NCI-H2227 treated with DMSO at 0.1 percent for 48 hours (cell line): ENCODE measurements around the gene EMID1.

Experiments
- DNase-seq: peaks from one replicate; lab custom pipeline; 2025; lab: John Stamatoyannopoulos, UW

EMID1 gene

GRCh38 chr22:29205594-29206371, at the start of gene EMID1:
Gene EMID1, plus strand, starts transcription at chr22:29205896. Its CDS starts 143 bp downstream, at chr22:29206039.
- no peak for DNase-seq

DNA sequence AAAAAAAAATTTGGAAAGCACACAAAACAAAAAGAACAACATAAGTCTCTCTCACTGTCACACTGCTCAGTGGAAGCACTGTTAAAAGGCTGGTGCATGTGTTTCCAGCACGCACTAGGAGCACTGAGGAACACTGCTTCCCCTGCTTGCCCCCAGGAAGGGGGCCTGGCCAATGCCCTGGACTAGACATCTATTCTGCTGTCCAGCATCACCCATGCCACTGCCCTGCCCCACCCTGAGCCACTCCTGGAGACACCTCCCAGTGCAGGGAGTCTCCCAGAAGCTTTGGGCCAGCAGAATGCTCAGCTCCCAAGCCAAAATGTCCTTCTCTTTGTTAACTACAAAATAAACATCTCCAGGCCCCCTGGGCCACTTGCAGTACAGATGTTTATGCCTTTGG, 49.7 kb upstream of the EMID1 start:
- DNase-seq, result no peak

GRCh38 chr22:29156507-29156906, 49.2 kb upstream of the EMID1 start:
- no peak for DNase-seq

DNA sequence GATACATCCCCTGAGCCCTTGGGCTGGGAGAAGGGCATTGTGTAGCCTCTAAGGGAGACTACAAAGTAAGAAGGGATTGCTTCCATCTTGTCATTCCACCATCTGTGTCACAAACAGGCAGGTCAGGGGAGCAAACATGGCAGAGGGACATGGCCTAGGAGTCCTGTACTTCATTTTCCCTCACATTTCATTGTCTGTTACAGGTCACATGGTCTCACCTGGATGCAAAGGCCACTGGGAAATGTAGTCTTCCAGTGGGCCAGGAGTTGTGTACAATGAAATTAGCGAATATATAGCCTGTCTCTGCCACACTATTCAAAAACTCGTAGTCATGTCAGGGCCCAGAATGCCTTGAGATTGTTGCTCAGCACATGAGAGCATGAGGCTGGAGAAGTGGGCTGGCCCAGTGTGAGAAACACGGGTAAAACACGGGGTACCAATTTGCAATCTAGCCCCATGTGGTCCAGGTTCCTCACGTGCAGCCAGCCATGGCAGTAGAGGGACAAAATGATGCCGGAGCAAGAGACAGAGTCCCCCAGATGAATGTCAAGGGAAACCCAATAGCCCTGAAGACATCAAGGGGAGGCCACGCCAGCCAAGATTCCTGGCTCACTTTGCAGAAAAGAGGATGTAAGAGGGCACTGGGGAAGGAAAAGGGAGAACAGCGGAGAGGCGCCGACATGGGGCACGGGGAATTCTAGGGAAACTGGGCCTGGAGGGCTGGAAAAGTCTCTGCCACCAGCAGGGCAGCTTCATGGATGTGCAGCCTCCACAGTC, 47.7 kb upstream of the EMID1 start:
- no peak for DNase-seq

DNA sequence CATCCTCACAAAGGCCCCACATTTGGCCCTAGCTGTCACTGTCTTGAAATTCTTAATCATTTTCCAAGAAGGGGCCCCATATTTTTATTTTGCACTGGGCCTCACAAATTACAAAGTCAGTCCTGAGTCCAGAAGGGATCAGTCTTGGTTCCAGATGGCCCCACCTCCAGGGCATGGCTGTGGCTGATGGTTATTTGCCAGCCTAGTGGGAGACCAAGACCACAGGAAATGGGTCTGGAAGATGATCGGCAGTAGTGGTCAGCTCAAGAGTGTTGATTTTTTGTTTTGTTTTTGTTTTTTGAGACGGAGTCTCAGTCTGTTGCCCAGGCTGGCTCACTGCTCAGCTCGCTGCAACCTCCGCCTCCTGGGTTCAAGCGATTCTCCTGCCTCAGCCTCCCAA, 47.1 kb upstream of the EMID1 start:
- no peak for DNase-seq

DNA sequence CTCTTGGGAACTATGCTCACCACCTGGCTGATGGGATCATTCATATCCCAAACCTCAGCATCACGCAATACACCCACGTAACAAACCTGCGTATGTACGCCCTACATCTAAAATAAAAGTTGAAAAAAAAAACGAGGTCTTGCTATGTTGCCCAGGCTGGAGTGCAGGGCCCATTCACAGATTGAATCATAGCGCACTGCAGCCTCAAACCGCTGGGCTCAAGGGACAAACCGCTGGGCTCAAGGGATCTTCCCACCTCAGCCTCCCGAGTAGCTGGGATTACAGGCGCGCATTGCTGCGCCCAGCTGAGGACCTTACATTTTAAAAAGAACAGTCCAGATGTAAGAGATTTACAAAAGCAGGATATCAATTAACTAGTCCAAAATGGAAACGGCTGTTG, 41.9 kb upstream of the EMID1 start:
- no peak for DNase-seq

- no peak for DNase-seq
Observed at GRCh38 chr22:29165321-29166060, 40.2 kb upstream of the EMID1 start.

GRCh38 chr22:29166180-29166579, 39.5 kb upstream of the EMID1 start:
- DNase-seq, result no peak

GRCh38 chr22:29167032-29167911, 38.4 kb upstream of the EMID1 start:
- DNase-seq, result no peak

- DNase-seq, result no peak
Observed at GRCh38 chr22:29171721-29172120, 34.0 kb upstream of the EMID1 start.

DNA sequence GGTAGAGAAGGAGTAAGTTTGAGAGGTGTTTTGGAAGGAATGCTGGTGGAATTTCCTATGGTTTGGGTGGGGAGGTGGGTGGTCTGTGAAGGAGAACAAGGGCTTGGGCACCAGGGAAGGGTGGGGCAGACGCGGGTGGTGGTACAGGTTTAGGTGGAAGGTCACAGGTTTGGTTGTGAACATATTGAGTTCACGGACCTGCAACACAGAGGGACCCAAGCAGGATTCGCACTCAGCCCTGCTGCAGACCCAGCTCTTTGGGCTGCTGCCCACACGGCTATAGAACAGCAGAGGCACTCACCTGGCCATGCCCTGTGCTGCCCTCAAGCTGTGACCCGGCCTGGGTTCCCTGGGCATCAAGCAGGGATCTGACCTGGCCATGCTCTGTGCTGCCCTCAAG, 33.5 kb upstream of the EMID1 start:
- DNase-seq, result no peak

- no peak for DNase-seq
Observed at GRCh38 chr22:29175312-29175835, 30.3 kb upstream of the EMID1 start.

DNA sequence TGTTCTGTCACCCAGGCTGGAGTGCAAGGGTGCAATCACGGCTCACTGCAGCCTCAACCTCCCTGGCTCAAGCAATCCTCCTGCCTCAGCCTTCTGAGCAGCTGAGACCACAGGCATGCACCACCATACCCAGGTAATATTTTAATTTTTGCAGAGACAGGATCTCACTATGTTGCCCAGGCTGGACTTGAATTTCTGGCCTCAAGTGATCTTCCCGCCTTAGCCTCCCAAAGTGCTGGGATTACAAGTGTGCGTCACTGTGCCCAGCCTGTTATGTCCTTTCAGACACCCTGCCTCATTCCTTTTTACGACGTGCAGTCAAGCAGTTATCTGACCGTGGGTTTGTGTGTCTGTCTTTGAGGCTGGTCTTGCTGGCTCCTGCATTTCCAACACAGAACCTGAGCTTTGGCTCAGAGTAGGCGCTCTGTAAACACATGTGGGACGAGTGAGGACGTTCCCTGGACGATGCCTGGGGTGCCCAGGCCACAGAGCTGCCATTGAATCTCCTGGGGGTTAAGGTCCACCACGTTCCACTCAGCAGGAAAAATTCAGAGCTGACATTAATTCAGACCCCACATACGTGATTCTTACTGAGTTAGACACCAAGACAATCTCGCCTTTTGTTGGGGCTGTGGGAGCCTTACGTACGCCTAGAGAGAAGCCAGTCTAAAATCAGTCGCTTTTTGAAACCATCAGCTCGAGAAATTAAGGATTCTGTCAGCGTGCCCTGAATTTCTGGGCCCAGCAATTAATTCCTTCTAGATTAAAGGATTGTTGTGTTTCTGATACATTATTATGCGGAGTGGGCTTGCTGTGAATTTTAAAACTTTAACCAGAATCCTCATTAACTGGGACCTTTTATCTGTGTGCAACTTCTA, 21.5 kb upstream of the EMID1 start:
- no peak for DNase-seq

DNA sequence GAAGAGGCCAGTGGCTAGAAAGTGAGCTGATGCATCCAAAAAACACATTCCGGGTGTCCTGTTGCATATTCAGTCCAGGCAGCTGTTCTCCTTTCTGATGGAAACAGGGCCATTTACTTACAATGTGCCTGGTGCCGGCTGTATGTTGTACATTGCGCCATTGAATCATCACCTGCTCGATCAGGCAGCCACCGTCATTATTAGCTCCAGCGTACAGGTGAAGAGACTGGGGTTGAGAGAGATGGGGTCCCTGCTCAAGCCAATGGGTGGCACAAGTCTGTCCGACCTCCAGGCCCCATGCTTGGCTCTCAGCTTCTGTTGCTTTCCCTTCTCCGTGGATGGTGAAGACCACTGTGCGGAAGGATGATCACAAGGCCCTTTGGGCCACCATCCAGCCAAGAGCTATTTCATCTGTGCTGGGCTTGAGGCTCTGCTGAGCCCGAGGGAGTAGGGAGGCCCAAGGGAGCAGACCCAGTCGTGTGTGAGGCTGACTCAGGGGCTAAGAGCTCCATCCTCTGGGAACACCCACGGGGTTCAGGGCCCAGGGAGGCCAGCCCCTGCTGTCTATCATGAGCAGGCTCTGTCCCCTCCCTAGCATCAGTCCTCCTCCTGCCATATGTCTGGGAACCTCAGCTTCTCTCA, 20.7 kb upstream of the EMID1 start:
- DNase-seq, result no peak

DNA sequence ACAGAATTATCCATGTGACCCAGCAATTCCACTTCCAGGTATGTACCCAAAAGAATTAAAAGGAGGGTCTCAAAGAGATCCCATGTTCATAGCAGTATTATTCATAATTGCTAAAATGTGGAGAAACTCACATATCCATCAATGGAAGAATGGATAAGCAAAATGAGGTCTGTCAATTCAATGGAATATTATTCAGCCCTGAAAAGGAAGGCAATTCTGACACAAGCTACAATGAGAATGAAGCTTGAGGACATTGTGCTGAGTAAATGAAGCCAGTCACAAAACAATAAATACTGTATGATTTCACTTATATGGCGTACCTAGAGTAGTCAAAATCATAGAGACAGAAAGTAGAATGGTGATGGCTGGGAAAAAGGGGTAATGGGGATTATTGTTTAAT, 19.4 kb upstream of the EMID1 start:
- DNase-seq, result no peak

DNA sequence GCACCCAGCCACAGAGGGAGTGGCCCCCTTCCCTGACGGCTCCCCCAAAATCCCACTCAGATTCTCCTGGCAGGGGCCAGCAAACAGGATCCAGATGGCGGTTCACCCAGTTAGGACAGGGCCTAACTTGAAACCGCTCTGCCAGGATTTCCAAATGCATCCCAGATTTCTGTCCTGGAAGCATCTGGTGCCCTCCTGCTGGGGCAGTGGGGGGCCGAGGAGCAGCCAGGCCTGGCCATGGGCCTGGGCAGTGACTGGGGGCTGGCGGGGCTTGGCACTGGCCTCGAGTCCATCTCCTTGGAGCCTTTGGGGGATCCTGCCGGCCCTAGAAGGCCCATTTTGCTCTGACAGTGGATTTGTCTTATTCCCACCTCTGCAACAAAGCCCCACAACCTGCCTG, 17.9 kb upstream of the EMID1 start:
- no peak for DNase-seq

- no peak for DNase-seq
Observed at GRCh38 chr22:29190051-29190450, 15.6 kb upstream of the EMID1 start.

GRCh38 chr22:29190918-29191317, 14.8 kb upstream of the EMID1 start:
- no peak for DNase-seq

- DNase-seq, result no peak
Observed at GRCh38 chr22:29193021-29193420, 12.7 kb upstream of the EMID1 start.

DNA sequence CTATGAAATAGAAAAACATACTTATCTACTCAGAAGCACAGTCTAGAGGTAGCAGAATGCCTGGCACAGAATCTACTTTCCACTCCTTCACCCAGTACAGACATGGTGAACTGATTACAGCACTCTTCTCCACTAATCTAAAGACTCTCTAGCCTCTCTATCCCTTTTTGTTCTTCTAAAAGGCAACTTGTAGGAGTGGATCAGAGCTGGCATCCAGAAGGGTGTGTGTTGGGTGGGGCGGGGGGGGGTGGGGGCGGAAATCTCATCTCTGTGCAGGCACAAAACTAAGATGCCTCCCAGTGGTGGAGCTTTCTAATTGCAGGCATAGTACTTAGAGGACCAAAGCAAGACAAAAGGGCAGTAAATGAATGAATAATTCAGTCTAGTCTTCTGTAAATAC, 11.5 kb upstream of the EMID1 start:
- DNase-seq, result no peak
